Testis (tissue), 2 donors: ENCODE measurements around the gene VSIG10L2.

Experiments used
- CTCF ChIP-seq, 3 experiments: fragments of 450-650 bp in 2 of 3; fragments of 200-600 bp in 1 of 3; sonication (generic) in 1 of 3; IDR thresholded peaks; one replicate each; pipeline ENCODE4 v1.5.1; 2016 to 2019; ENCODE audit warnings: antibody characterized with exemption in 3 of 3, mild to moderate bottlenecking in 2 of 3, moderate library complexity in 1 of 3
- POLR2A ChIP-seq: fragments of 450-650 bp; IDR thresholded peaks from one replicate; pipeline ENCODE4 v1.6.1; 2017; ENCODE audit warnings: antibody characterized with exemption, mild to moderate bottlenecking, moderate library complexity

DNA sequence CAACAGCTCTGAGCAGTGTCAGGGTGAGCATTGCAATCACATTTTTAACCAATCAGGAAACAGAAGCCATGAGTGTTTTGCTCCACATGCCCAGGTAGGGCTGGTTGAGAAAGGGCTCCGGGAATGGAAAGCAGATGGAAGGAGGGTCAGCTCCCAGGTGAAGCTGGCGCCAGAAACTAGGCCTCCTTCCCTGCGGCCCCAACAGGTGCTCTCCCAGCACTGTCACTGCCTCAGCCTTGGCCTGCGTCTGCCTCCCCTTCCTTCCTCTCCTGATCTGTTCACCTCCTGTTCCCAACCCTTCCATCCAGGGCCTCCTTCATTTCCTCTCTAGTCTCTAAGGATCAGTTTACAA is 4.6 kb upstream of the VSIG10L2 start:
- TF ChIP-seq CTCF (IDR thresholded peaks at IDR 0.05) (no peak), POLR2A (no peak)
